SK-N-SH treated with all-trans-retinoic acid at 6 μM for 48 hours (cell line): ENCODE results near the gene GPRC5B.

Experiments used
- ATAC-seq: fragments of 200-7000 bp; cut with Tn5 transposase; 3 replicates; pipeline ENCODE4 v1.9.1; 2020; ENCODE audit warnings: mild to moderate bottlenecking, moderate library complexity
- ARNTL ChIP-seq: fragments of 450-650 bp; formaldehyde crosslinking; IDR thresholded peaks from 2 replicates; pipeline ENCODE4 v1.5.0; 2020; ENCODE audit warnings: low read depth, mild to moderate bottlenecking, moderate library complexity, borderline replicate concordance
- BACH2 ChIP-seq: fragments of 250-450 bp; sonication (Bioruptor Pico); IDR thresholded peaks from 2 replicates; pipeline ENCODE4 v1.9.0; 2021; ENCODE audit warnings: mild to moderate bottlenecking, borderline replicate concordance
- CREB5 ChIP-seq: fragments of 250-450 bp; sonication (Bioruptor Pico); IDR thresholded peaks from 2 replicates; pipeline ENCODE4 v1.5.1; 2020; ENCODE audit warnings: low read depth, mild to moderate bottlenecking, moderate library complexity
- CSDC2 ChIP-seq: fragments of 250-450 bp; sonication (Bioruptor Pico); IDR thresholded peaks from 2 replicates; pipeline ENCODE4 v1.5.0; 2020; ENCODE audit warnings: mild to moderate bottlenecking, moderate library complexity
- CSRNP3 ChIP-seq: fragments of 250-450 bp; sonication (Bioruptor Pico); IDR thresholded peaks from 2 replicates; pipeline ENCODE4 v1.5.1; 2021; ENCODE audit warnings: mild to moderate bottlenecking, moderate library complexity
- ESRRG ChIP-seq: fragments of 250-450 bp; sonication (Bioruptor Pico); IDR thresholded peaks from 2 replicates; pipeline ENCODE4 v1.6.1; 2021; ENCODE audit warnings: mild to moderate bottlenecking
- ISL1 ChIP-seq: fragments of 250-450 bp; sonication (Bioruptor Pico); IDR thresholded peaks from 2 replicates; pipeline ENCODE4 v2.1.2; 2022; ENCODE audit warnings: mild to moderate bottlenecking, moderate library complexity
- OSR1 ChIP-seq: fragments of 250-450 bp; sonication (Bioruptor Pico); IDR thresholded peaks from 2 replicates; pipeline ENCODE4 v1.8.0; 2022; ENCODE audit warnings: moderate library complexity, mild to moderate bottlenecking, inconsistent platforms
- PATZ1 ChIP-seq: fragments of 250-450 bp; sonication (Bioruptor Pico); IDR thresholded peaks from 2 replicates; pipeline ENCODE4 v1.8.0; 2020; ENCODE audit warnings: mild to moderate bottlenecking, moderate library complexity, borderline replicate concordance
- POU6F1 ChIP-seq: fragments of 250-450 bp; sonication (Bioruptor Pico); IDR thresholded peaks from 2 replicates; pipeline ENCODE4 v1.8.0; 2021; ENCODE audit warnings: low read depth, mild to moderate bottlenecking, moderate library complexity, borderline replicate concordance
- RARB ChIP-seq: fragments of 250-450 bp; sonication (Bioruptor Pico); IDR thresholded peaks from 2 replicates; pipeline ENCODE4 v1.8.0; 2021; ENCODE audit warnings: mild to moderate bottlenecking, moderate library complexity
- SNAI2 ChIP-seq: fragments of 250-450 bp; sonication (Bioruptor Pico); IDR thresholded peaks from 2 replicates; pipeline ENCODE4 v1.5.0; 2020; ENCODE audit warnings: mild to moderate bottlenecking, moderate library complexity
- TCF4 ChIP-seq: fragments of 250-450 bp; sonication (Bioruptor Pico); IDR thresholded peaks from 2 replicates; pipeline ENCODE4 v1.8.0; 2021; ENCODE audit warnings: mild to moderate bottlenecking, moderate library complexity, borderline replicate concordance
- TOX ChIP-seq: fragments of 250-450 bp; sonication (Bioruptor Pico); IDR thresholded peaks from 2 replicates; pipeline ENCODE4 v1.8.0; 2021; ENCODE audit warnings: mild to moderate bottlenecking, moderate library complexity, borderline replicate concordance
- TSHZ2 ChIP-seq: fragments of 250-450 bp; sonication (Bioruptor Pico); IDR thresholded peaks from 2 replicates; pipeline ENCODE4 v1.5.0; 2020; ENCODE audit warnings: mild to moderate bottlenecking, moderate library complexity
- ZFP3 ChIP-seq: fragments of 250-450 bp; sonication (Bioruptor Pico); IDR thresholded peaks from 2 replicates; pipeline ENCODE4 v1.5.0; 2020; ENCODE audit warnings: mild to moderate bottlenecking, moderate library complexity
- ZFP30 ChIP-seq: fragments of 450-650 bp; formaldehyde crosslinking; IDR thresholded peaks from 2 replicates; pipeline ENCODE4 v1.5.0; 2022; ENCODE audit warnings: mild to moderate bottlenecking, moderate library complexity
- ZNF565 ChIP-seq: fragments of 450-650 bp; formaldehyde crosslinking; conservative IDR thresholded peaks from 2 replicates; pipeline ENCODE4 v1.5.0; 2020; ENCODE audit warnings: low read depth, mild to moderate bottlenecking, moderate library complexity
- ZNF70 ChIP-seq: fragments of 450-650 bp; formaldehyde crosslinking; IDR thresholded peaks from 2 replicates; pipeline ENCODE4 v1.5.0; 2020; ENCODE audit warnings: mild to moderate bottlenecking, moderate library complexity
- ZNF8 ChIP-seq: fragments of 450-650 bp; formaldehyde crosslinking; IDR thresholded peaks from 2 replicates; pipeline ENCODE4 v1.5.0; 2020; ENCODE audit warnings: mild to moderate bottlenecking, moderate library complexity

The GPRC5B gene

GRCh38 chr16:19864566-19864965, 20.1 kb downstream of the GPRC5B start:
- TF ChIP-seq RARB (CRISPR knock-in tag) (no peak), CREB5 (CRISPR knock-in tag) (no peak), ESRRG (no peak), TSHZ2 (CRISPR knock-in tag) (no peak), ARNTL (CRISPR knock-in tag) (no peak), ISL1 (CRISPR knock-in tag) (no peak), POU6F1 (CRISPR knock-in tag) (no peak), OSR1 (CRISPR knock-in tag) (no peak), ZFP3 (CRISPR knock-in tag) (no peak)
- ATAC-seq: no peak

- ATAC-seq: no peak
- no peak for TF ChIP-seq ZNF565 (CRISPR knock-in tag)
- TF ChIP-seq OSR1 (CRISPR knock-in tag): no peak
- TF ChIP-seq TCF4: no peak
- TF ChIP-seq ZFP30 (CRISPR knock-in tag): no peak
- no peak for TF ChIP-seq PATZ1
- TF ChIP-seq ESRRG: no peak
- TF ChIP-seq CSRNP3: no peak
- no peak for TF ChIP-seq ARNTL (CRISPR knock-in tag)
- TF ChIP-seq BACH2 (CRISPR knock-in tag): no peak
- TF ChIP-seq ZFP3 (CRISPR knock-in tag): no peak
- TF ChIP-seq ZNF8: no peak
- TF ChIP-seq ZNF70 (CRISPR knock-in tag): no peak
These were observed 20.7 kb downstream of the GPRC5B start for GRCh38 chr16:19863990-19864389.

GRCh38 chr16:19861811-19862327, 22.8 kb downstream of the GPRC5B start:
- TF ChIP-seq ZNF70 (CRISPR knock-in tag) (no peak), ZFP30 (CRISPR knock-in tag) (no peak), RARB (CRISPR knock-in tag) (no peak), BACH2 (CRISPR knock-in tag) (no peak), TSHZ2 (CRISPR knock-in tag) (no peak), CSRNP3 (no peak), CREB5 (CRISPR knock-in tag) (no peak), TCF4 (no peak), ZNF8 (no peak), SNAI2 (CRISPR knock-in tag) (no peak), TOX (CRISPR knock-in tag) (no peak), OSR1 (CRISPR knock-in tag) (no peak), ZNF565 (CRISPR knock-in tag) (no peak), ESRRG (no peak), CSDC2 (CRISPR knock-in tag) (no peak)
- ATAC-seq: no peak
